Breast epithelium (tissue), 4 donors: ENCODE results near the gene DDX42. TPM values are rescaled to one million over a fixed set of nuclear protein-coding genes. Genes with fewer than 3 reads are reported as not detected.

Experiments
- DNase-seq, 2 donors: peaks; one replicate each; pipeline ENCODE4 v3.0.0-alpha.2; 2019; ENCODE audit warnings: low spot score in 2 of 2
- H3K27ac ChIP-seq, 2 donors: fragments of 200-600 bp; sonication (generic) in 1 of 2; one replicate each; pipeline ENCODE4 v1.5.1; 2016 to 2019; ENCODE audit warnings: mild to moderate bottlenecking in 1 of 2
- H3K27me3 ChIP-seq, 2 donors: fragments of 200-600 bp; sonication (generic) in 1 of 2; one replicate each; pipeline versions ENCODE4 v1.5.1 to v1.6.0; 2017 to 2019; ENCODE audit warnings: control low read depth in 1 of 2, mild to moderate bottlenecking in 1 of 2
- H3K36me3 ChIP-seq: fragments of 200-600 bp; one replicate; pipeline ENCODE4 v1.5.1; 2019
- H3K4me1 ChIP-seq, 2 donors: fragments of 200-600 bp; sonication (generic); one replicate each; pipeline ENCODE4 v1.5.1; 2016 to 2019; ENCODE audit warnings: control low read depth in 1 of 2
- H3K4me3 ChIP-seq, 3 donors: fragments of 200-600 bp; sonication (generic); 1 replicate in 2 of 3; 2 replicates in 1 of 3; pipeline ENCODE4 v1.5.1; 2016 to 2019; ENCODE audit warnings: mild to moderate bottlenecking in 3 of 3, moderate library complexity in 2 of 3
- H3K9me3 ChIP-seq, 2 donors: fragments of 200-600 bp; sonication (generic) in 1 of 2; one replicate each; pipeline ENCODE4 v1.5.1; 2016 to 2019; ENCODE audit warnings: control low read depth in 1 of 2
- POLR2A ChIP-seq: fragments of 450-650 bp; IDR thresholded peaks from one replicate; pipeline ENCODE4 v1.6.1; 2016; ENCODE audit warnings: antibody characterized with exemption, mild to moderate bottlenecking, moderate library complexity
- POLR2AphosphoS5 ChIP-seq, 3 donors: sonication (generic); formaldehyde crosslinking; IDR thresholded peaks; one replicate each; pipeline ENCODE4 v1.6.1; 2017; ENCODE audit warnings: antibody characterized with exemption in 3 of 3
- intact Hi-C: fragments of 100-400 bp; cut with DNase I; formaldehyde crosslinking; loops from one replicate; pipeline ENCODE4 v1.15.1; 2023; ENCODE audit warnings: low total_unique reads
- total RNA-seq, 3 donors: library from RNA; depleted of rRNA; stranded (reverse); fragments of >200 nt; gene quantifications; one replicate each; pipeline ENCODE4 v1.1.0, GENCODE V29; 2016
- TF ChIP-seq, protein P1 (sequence below), 3 donors: fragments of 450-650 bp; IDR thresholded peaks; one replicate each; pipeline ENCODE4 v1.5.1; 2016 to 2017; ENCODE audit warnings: antibody characterized with exemption in 3 of 3, mild to moderate bottlenecking in 3 of 3, moderate library complexity in 3 of 3

The DDX42 gene
- total RNA-seq, 3 donors from 2014 or later: 131 to 139 (median 139) TPM

DNA sequence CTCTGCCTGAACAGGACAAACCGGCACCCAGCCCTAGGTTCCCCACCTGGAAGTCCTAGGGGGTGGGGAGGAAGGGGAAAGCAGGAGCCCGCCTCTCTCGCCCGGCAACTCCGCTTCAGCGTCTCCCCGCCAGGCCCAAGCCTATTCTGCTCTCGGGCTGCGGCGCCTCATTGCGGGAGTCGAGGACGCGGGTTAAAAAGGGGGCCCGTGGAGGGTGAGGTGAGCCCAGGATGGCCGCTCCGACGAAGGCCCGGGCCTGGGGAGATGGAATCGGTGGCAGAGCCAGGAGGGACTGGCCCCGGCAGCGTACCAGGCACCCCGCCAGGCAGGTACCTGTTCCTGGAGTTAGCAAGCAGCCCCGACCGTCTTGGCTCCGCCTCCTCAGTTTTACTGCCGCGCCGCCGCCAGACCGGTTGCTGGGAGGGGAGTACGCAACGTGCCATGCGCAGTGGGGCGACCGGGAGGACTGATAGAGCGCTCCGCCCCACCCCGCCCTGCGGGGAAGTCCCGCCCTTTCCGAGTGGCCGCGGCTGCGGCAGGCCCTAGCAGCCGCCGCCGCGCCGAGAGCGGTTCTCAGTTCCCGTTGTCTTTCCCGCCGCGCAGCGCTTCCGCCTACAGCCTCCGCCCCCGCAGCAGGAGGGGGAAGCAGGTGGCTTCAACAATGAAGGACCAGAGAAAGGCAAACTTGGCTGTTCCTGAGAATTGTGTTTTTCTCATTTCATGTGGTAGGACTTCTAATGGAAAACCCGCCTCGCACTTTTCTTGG is 32.4 kb upstream of the DDX42 start, which contains the start of gene STRADA:
Gene STRADA, minus strand, starts transcription at position 392 of the 766 bp plus-strand sequence. CDS start 13,430 bp downstream, outside the sequence.
- intact Hi-C loops: no loop called here
- Histone ChIP-seq H3K36me3 (no peaks in the 10 kb centered on the region), H3K9me3 (no peaks in the 10 kb centered on the region), H3K27me3 (no peaks in the 10 kb centered on the region), H3K27ac (peak within 1 kb of the TSS; percentile 95 to 98), H3K4me1 (no peaks in the 10 kb centered on the region), H3K4me3 (peak within 1 kb of the TSS; percentile 82 to 90 (median 83))
- DNase-seq: peak; percentile 99
- TF ChIP-seq POLR2AphosphoS5 (IDR thresholded peaks at IDR 0.05) (peak; percentile 46 to 74 (median 55)), POLR2A (peak; percentile 81)
- TF ChIP-seq, protein P1, sequence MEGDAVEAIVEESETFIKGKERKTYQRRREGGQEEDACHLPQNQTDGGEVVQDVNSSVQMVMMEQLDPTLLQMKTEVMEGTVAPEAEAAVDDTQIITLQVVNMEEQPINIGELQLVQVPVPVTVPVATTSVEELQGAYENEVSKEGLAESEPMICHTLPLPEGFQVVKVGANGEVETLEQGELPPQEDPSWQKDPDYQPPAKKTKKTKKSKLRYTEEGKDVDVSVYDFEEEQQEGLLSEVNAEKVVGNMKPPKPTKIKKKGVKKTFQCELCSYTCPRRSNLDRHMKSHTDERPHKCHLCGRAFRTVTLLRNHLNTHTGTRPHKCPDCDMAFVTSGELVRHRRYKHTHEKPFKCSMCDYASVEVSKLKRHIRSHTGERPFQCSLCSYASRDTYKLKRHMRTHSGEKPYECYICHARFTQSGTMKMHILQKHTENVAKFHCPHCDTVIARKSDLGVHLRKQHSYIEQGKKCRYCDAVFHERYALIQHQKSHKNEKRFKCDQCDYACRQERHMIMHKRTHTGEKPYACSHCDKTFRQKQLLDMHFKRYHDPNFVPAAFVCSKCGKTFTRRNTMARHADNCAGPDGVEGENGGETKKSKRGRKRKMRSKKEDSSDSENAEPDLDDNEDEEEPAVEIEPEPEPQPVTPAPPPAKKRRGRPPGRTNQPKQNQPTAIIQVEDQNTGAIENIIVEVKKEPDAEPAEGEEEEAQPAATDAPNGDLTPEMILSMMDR (IDR thresholded peaks at IDR 0.05): peak in 1 of 3 donors; percentile 10

- H3K27ac ChIP-seq: no peak overlapping the region
- no peaks in the 10 kb centered on the region for H3K9me3 ChIP-seq
- peaks cover 10% of the 10 kb centered on the region for H3K36me3 ChIP-seq
- TF ChIP-seq POLR2A: no peak
- no peak for TF ChIP-seq POLR2AphosphoS5 (IDR thresholded peaks at IDR 0.05)
- TF ChIP-seq, protein P1 (IDR thresholded peaks at IDR 0.05): no peak
- H3K4me1 ChIP-seq: no peaks in the 10 kb centered on the region
- H3K4me3 ChIP-seq: no peak overlapping the region
- intact Hi-C loops: no loop called here
- no peak for DNase-seq
- H3K27me3 ChIP-seq: no peaks in the 10 kb centered on the region
These were observed 22.2 kb upstream of the DDX42 start for GRCh38 chr17:63751806-63752205.

DNA sequence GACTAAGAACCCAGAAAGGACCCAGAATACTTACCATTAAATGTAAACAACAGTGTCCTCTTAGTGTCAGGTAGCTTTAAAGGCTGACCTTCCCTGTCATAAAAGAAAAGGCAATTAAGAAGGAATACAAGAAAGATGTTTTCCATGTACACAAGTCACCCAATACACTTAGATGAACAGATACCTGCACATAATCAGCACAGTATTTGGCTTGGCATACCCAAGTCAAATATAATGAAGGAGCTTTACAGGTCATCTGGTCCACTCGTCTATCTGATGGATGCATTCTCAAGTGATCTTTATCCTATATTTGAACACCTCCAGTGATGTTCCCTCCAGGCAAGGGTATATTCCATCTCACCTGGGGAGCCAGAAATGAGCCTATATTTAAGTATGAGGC is 21.3 kb upstream of the DDX42 start:
- intact Hi-C loops: no loop called here
- Histone ChIP-seq H3K4me1 (no peaks in the 10 kb centered on the region), H3K27ac (no peak overlapping the region), H3K27me3 (no peaks in the 10 kb centered on the region), H3K9me3 (no peaks in the 10 kb centered on the region), H3K36me3 (peaks cover 10% of the 10 kb centered on the region), H3K4me3 (no peak overlapping the region)
- DNase-seq: no peak
- no peak for TF ChIP-seq POLR2AphosphoS5 (IDR thresholded peaks at IDR 0.05)

DNA sequence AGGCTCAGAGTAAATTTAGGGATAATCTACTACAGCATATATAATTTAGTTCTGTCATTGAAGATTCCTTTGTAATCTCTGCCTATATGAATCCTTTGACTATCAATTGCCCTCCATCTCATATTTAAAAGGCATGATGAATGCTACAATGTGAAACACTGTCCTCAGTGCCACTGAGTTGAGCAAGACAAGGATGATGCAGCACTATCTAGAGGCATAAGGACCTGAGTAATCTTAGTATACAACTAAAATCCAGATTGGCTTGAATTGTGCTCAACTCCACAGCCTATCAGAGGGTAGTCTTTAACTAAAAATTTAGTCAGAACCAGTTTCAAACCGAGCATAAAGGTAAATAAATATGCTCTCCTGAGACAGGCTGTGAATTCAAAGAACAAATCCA is 20.8 kb upstream of the DDX42 start:
- TF ChIP-seq, protein P1 (IDR thresholded peaks at IDR 0.05): no peak
- no peak overlapping the region for H3K4me3 ChIP-seq
- intact Hi-C loops: no loop called here
- H3K36me3 ChIP-seq: peaks cover 10% of the 10 kb centered on the region
- H3K27ac ChIP-seq: no peak overlapping the region
- H3K9me3 ChIP-seq: no peaks in the 10 kb centered on the region
- DNase-seq: no peak
- H3K4me1 ChIP-seq: no peaks in the 10 kb centered on the region
- no peaks in the 10 kb centered on the region for H3K27me3 ChIP-seq

GRCh38 chr17:63754046-63754445 is 19.9 kb upstream of the DDX42 start:
- Histone ChIP-seq H3K27me3 (no peaks in the 10 kb centered on the region), H3K36me3 (peaks cover 10% of the 10 kb centered on the region), H3K4me1 (no peaks in the 10 kb centered on the region), H3K27ac (no peak overlapping the region), H3K9me3 (no peaks in the 10 kb centered on the region), H3K4me3 (no peak overlapping the region)
- no peak for DNase-seq
- no peak for TF ChIP-seq POLR2A
- no peak for TF ChIP-seq POLR2AphosphoS5 (IDR thresholded peaks at IDR 0.05)
- TF ChIP-seq, protein P1 (IDR thresholded peaks at IDR 0.05): no peak
- intact Hi-C loops: no loop called here
